ENCODE results near the gene TRIM56.
"Not testable (repeated sequence)": the region's sequence is repeated elsewhere in the genome, so short reads cannot be mapped to it uniquely, and the experiment has no call there.

Gene TRIM56

GRCh38 chr7:101106386-101106785 lies 21.1 kb downstream of the TRIM56 start:
- no peak overlapping the region for H3K4me3 ChIP-seq (ENCODE audit: low read depth, low read length)
- DNase-seq (ENCODE audit: low read depth): no peak
- TF ChIP-seq CTCF (conservative IDR thresholded peaks at IDR 0.05; ENCODE audit: low read depth, low read length): no peak

GRCh38 chr7:101108330-101108857 lies 23.1 kb downstream of the TRIM56 start:
- no peak for TF ChIP-seq CTCF (conservative IDR thresholded peaks at IDR 0.05; ENCODE audit: low read depth, low read length)
- no peak overlapping the region for H3K4me3 ChIP-seq (ENCODE audit: low read depth, low read length)
- DNase-seq (ENCODE audit: low read depth): peak; percentile 62

DNA sequence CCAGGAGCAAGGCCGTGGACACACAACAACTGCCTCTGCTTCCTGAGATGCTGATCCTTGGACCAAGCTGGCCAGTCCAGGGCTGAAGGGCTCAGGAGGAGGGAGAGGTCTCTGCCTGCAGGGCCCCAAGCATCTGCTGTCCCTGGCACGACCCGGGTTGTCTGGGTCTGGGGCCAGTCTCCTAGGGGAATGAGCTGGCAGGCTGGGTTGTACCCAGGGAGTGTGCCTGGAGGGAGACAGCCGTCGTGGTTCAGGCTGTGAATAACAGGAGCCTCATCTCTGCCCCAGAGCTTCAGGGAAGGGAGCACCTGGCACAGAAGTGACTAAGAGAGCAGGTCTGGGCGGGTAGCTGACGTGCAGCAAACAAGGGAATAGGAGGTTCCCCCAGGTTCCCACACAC lies 23.7 kb downstream of the TRIM56 start:
- no peak overlapping the region for H3K4me3 ChIP-seq (ENCODE audit: low read depth, low read length)
- DNase-seq (ENCODE audit: low read depth): no peak
- TF ChIP-seq CTCF (conservative IDR thresholded peaks at IDR 0.05; ENCODE audit: low read depth, low read length): no peak

GRCh38 chr7:101109368-101109767 lies 24.1 kb downstream of the TRIM56 start:
- no peak for TF ChIP-seq CTCF (conservative IDR thresholded peaks at IDR 0.05; ENCODE audit: low read depth, low read length)

GRCh38 chr7:101111261-101111660 lies 26.0 kb downstream of the TRIM56 start:
- TF ChIP-seq CTCF (conservative IDR thresholded peaks at IDR 0.05; ENCODE audit: low read depth, low read length): no peak
- no peak overlapping the region for H3K4me3 ChIP-seq (ENCODE audit: low read depth, low read length)
- no peak for DNase-seq (ENCODE audit: low read depth)

More at GRCh38 chr7:101109368-101109767, 24.1 kb downstream of the TRIM56 start:
- no peak overlapping the region for H3K4me3 ChIP-seq (ENCODE audit: low read depth, low read length)
- DNase-seq (ENCODE audit: low read depth): no peak

DNA sequence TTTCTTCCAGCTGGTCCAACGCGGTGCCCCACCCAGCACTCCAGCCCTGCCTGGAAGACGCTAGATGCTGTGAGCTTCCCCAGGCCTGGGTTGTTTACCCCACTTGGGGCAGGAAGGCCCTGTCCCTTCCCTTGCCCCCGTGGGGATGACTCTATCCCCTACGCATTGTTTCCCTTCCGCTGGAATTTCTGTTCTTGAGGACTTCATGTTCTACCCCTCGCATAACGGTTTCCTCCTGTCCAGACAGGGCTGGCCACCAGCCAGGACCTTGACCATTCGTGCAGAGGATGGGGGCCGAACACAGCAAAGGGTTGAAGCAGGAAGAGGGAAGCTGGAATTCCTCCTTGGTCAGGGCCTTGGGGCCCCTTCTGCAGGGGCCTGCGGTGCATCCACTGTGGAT lies 27.0 kb downstream of the TRIM56 start:
- no peak for TF ChIP-seq CTCF (conservative IDR thresholded peaks at IDR 0.05; ENCODE audit: low read depth, low read length)
- peak; percentile 91 for DNase-seq (ENCODE audit: low read depth)

DNA sequence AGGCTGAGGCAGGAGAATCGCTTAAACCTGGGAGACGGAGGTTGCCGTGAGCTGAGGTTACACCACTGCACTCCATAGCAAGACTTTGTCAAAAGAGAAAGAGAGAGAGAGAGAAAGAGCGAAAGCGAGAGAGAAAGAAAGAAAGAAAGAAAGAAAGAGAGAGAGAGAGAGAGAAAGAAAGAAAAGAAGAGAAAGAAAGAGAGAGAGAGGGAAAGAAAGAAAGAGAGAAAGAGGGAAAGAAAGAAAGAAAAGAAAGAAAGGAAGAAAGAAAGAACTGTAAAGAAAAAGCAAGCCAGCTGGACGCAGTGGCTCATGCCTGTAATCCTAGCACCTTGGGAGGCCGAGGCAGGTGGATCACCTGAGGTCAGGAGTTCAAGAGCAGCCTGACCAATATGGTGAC lies 27.9 kb downstream of the TRIM56 start:
- not testable (repeated sequence) for DNase-seq (ENCODE audit: low read depth); H3K4me3 ChIP-seq (ENCODE audit: low read depth, low read length)

More for the DNA sequence above, 27.0 kb downstream of the TRIM56 start:
- no peak overlapping the region for H3K4me3 ChIP-seq (ENCODE audit: low read depth, low read length)

Data from choroid plexus epithelial cell (primary cell).